GM18511 (cell line): ENCODE data around the gene NAPG.
"Not testable (repeated sequence)": the region's sequence is repeated elsewhere in the genome, so short reads cannot be mapped to it uniquely, and the experiment has no call there.

Experiments used
- ATAC-seq: cut with Tn5 transposase; IDR thresholded peaks from one replicate; pipeline ENCODE4 v1.9.1; 2021; ENCODE audit warnings: mild to moderate bottlenecking, moderate library complexity; ENCODE audit not compliant: unreplicated experiment

The NAPG gene

DNA sequence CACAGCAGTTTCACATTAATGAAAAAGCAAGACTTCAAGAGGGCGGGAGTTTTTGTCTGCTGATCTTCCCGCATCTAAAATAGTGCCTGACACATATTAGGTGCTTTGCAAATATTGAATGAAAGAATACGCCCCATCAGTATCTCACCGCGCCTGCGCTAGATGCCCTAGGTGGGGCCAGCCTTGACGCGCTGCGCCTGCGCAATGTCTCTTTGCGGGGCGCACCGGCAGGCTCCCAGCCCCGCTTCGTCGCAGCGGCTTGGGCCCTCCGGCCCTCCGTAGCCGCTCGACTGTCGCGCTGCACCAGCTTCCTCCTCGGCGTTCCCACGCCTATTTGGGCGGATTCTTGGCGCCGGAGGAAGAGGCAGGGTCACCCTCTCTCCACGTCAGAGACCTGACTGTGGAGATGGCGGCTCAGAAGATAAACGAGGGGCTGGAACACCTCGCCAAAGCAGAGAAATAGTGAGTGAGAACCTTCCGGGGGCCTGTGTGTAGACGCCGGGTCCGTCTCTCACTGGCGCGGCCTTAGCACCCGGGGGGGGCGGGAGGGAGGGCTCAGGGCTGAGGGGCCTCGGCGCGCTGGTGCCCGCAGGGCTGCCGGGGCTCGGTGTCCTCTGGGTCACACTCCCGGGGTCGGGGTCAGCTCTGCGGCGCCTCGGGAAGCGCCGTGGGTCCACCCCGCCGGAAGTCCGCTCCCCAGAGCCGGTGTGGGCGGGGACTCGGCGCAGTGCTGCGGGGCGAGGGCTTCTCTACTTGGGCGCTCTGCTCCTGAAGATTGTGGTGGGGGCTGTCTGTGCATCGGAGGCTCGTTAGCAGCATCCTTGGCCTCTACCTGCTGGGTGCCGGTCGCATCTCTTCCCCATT, at the start of gene NAPG:
NAPG (plus strand) TSS at position 331 of the 864 bp plus-strand sequence; CDS start at position 407, 76 bp downstream.
- peak; percentile 75 for ATAC-seq

GRCh38 chr18:10476338-10476791, 49.5 kb upstream of the NAPG start:
- no peak for ATAC-seq

DNA sequence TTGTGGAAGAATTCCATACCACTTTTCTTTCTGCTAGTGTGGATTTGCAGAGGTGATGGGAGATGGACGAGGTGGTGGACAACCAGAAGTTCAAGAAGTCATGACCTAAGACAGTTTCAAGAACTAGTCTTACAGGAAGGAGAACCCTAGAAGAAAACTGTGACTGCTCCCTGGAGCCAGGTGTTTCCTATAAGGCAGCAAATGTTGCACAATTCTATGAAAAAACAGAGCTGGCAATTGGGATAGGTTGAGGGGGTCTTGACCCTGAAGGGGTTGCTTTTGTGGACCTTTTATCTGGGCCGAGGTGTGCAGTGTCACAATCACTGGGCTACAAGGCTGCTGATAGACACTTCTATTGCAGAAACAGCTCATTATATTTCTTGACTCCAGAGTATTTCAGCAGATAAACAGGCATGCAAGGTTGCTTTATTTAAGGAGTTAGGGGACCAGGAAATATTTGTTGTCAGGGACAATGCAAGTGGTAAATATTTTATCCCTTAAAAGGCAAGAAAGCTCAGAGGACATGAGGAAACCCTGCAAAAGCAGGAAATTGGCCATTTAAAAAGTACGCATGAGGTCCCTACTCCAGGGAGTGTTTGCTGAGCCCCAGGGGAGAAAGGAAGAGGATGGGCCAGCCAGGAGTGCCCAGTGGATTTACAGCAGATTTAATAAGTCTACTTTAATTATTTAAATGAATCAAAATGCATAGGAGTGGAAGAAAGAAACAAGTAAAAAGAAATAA, 48.5 kb upstream of the NAPG start:
- no peak for ATAC-seq

DNA sequence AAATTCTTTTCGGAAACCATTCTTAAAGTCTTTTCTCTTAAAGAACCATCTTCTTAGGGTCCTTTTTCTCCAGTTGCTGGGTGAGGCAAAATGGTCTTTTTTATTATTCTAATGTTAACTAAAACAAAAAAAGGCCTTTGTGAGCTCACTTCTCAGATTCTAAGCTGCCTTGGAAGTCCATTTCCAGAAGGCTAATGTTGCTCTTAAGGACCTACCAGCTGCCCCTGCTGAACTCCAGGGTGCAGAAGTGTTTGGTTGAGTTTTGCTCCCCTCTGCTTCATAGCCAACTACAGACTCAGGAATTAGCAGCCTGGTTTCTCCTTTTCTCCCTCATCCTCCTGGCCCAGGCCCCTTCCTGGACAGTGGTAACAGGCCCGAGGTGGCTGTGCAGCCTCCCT, 48.0 kb upstream of the NAPG start:
- ATAC-seq, result no peak

GRCh38 chr18:10481831-10482230, 44.0 kb upstream of the NAPG start:
- ATAC-seq, result no peak

GRCh38 chr18:10482363-10482984, 43.4 kb upstream of the NAPG start:
- ATAC-seq, result peak; percentile 23

DNA sequence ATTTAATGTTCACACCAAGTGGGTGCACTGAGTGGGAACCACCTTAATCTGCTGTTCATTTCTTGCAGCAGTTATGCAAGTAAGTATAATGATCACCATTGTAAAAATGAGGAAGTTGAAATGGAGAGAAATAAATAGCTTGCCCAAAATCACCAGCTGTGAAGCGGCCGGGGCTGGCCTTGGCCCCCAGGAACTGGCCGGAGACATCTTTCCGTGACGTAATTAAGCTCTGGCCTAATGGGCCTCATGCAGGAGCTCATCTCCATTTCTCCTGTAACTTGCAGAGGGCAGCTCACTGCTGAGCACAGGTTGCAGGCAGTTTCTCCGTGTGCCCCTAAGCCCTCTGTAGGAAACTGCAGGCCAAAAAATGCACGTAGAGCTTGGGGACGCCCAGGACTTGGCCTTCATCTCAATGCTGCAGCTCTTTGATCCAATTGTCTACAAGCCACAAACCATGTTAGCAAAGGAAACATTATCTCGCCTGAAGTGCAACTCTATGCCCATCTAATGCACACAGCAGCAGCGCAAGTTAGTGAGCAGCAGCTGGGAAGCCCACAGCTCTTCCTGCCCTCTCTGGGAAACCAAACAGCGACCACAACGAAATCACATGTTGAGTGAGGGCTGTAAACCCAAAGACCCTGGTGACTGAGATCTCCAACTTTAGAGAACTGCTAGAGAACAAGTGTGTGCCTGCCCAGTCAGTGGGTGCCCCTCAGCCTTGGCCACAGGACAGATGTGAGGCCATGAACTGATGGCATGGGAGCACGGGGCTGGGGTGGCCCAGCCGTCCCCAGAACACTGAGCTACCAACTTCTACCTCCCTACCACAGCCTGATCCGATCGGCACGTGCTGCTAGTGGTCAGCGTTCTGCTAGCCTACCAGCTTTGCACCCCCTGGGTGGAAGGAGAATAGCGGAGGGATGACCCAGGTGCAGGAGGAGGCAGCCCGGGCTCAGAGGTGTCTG, 42.6 kb upstream of the NAPG start:
- ATAC-seq, result peak; percentile 86

GRCh38 chr18:10485475-10485874, 40.4 kb upstream of the NAPG start:
- no peak for ATAC-seq

DNA sequence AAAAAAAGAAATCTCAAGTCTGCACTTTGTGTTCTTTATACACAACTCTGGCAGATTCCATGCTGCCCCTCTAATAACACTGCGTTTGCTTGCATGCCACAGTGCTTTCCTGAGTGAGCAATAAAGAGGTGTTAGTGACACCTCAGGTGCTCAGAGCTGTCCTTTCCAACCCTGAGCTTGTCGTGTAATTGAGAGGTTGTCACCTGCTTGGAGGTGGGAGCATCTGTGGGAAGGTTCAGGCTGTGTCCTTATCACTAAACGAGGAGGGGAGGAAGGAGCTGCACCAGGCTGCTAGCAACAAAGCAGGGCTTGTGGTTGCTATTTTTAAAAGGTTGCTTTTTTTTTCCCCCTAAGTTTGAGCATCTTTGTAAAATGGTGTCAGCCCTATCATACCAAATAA, 39.5 kb upstream of the NAPG start:
- no peak for ATAC-seq

DNA sequence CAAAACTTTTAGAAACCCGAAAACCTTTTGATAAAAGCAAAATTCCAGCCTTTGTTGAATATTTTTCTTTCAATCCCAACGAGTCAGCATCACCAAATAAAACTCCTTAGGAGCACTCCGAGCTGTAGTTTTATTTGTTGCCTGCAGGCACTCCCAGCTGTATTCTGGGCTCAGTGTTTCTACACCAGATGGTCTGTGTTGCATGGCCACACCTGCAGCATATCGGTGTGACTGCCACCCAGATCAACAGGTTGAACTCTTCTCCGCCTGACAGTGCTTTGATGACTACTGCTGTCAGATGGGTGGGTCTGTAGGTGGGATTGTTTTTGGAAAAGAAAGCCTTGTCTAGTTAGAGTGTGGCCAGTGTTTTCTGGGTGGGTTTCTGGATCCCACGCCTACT, 38.7 kb upstream of the NAPG start:
- no peak for ATAC-seq

GRCh38 chr18:10488017-10488416, 37.8 kb upstream of the NAPG start:
- no peak for ATAC-seq

DNA sequence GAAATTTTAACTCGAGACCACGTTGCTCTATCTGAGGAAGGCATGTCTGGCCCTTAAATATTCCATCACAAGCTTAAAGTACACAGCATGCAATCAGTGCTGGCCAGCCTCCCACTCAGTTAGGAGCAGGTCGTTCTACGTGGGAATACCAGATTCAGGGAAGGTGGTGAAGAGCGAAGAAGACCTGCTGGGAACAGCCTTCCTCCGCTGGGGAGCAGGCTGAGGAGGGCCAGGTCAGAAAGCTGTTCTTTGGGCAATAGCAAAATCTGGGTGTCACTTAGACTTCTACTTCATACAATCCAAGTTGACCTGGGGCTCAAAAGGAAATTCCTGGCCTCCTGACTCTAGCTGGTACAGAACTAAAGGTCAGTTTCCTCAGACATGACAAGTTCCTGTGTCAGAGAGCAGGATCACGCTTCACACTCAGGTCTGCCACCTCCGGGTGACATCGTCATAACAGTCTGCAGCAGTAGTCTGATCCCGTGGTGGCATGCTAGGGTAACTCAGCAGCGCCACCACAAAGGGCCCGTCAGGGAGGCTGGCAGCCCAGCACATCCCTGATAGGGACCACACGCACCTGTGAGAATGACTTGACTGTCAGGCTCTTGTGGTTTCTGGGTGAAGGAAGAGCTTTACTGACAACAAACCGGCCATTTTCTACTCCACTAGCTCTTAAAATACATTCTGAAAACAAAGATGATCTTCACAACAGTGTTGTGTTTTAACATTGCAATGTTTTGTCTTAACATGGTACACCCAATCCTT, 35.2 kb upstream of the NAPG start:
- ATAC-seq, result peak; percentile 100

GRCh38 chr18:10495936-10496335, 29.9 kb upstream of the NAPG start:
- no peak for ATAC-seq

DNA sequence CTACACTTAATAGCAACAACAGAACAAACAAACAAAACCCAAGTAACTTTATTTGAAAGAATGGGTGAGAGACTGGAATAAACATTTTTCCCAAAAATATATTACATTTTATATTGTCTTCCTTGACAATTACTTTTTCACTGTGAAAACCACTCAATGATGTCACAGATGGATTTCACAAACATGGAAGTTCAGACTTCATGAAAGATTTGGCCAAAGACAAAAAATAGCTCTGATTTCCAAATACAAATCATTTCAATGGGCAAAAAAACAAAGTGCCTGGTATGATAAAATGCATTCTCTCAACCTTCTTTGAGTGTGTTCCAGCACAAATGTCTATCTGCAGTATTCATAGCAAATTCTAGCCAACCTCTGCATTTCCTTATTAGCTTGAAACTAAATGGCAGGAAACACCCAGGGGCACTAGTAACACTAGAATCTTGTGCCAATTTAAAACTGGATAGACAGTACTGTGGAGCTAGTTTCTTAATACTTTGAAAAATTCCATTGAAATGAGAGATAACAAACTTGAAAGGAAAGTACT, 28.5 kb upstream of the NAPG start:
- ATAC-seq, result no peak

GRCh38 chr18:10499230-10499629, 26.6 kb upstream of the NAPG start:
- ATAC-seq, result no peak

- no peak for ATAC-seq
Measured at GRCh38 chr18:10500038-10500437, 25.8 kb upstream of the NAPG start.

DNA sequence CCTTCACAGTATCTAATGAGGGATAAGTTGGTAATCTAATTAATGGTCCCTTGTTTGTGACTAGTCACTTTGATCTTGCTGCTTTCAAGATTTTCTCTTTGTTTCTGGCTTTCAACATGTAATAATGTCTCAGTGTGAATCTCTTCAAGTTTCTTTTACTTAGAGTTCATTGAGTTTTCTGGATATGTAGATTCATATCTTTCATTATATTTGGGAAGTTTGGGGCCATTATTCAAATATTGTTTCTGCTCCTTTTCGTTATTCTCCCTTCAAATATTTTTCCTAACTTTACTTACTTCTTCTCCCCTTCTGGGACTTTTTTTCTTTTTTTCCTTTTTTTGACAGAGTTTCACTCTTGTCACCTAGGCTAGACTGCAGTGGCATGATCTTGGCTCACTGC, 21.1 kb upstream of the NAPG start:
- ATAC-seq, result no peak

DNA sequence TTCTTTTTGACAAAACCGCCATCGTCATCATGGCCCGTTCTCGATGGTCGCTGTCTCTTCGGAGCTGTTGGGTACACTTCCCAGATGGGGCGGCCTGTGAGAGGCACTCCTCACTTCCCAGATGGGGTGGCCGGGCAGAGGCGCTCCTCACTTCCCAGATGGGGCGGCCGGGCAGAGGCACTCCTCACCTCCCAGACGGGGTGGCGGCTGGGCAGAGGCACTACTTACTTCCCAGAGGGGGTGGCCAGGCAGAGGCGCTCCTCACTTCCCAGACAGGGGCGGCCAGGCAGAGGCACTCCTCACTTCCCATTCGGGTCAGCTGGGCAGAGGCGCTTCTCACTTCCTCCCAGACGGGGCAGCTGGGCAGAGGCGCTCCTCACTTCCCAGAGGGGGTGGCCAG, 19.9 kb upstream of the NAPG start:
- ATAC-seq, result not testable (repeated sequence)

GRCh38 chr18:10508591-10508990, 17.2 kb upstream of the NAPG start:
- ATAC-seq, result no peak
